BE2C (cell line): ENCODE data around the gene KIF25.

Source experiments
- DNase-seq: peaks from one replicate; pipeline ENCODE4 v3.0.0-alpha.2; 2020
- H3K27me3 ChIP-seq: fragments of 250-450 bp; sonication (Bioruptor Pico); 2 replicates; pipeline ENCODE4 v1.5.1; 2020; ENCODE audit warnings: mild to moderate bottlenecking
- H3K36me3 ChIP-seq: fragments of 250-450 bp; sonication (Bioruptor Pico); 2 replicates; pipeline ENCODE4 v1.5.1; 2020; ENCODE audit warnings: mild to moderate bottlenecking
- H3K4me1 ChIP-seq: fragments of 250-450 bp; sonication (Bioruptor Pico); 2 replicates; pipeline ENCODE4 v1.5.1; 2020
- H3K4me3 ChIP-seq: 2 replicates; pipeline ENCODE4 v1.5.1; 2011; ENCODE audit warnings: low read depth, low read length
- H3K9me3 ChIP-seq: fragments of 250-450 bp; sonication (Bioruptor Pico); 2 replicates; pipeline ENCODE4 v1.5.1; 2020
- CTCF ChIP-seq: IDR thresholded peaks from 2 replicates; pipeline ENCODE4 v1.5.1; 2012; ENCODE audit warnings: mild to moderate bottlenecking, low read depth, low read length

KIF25 gene

DNA sequence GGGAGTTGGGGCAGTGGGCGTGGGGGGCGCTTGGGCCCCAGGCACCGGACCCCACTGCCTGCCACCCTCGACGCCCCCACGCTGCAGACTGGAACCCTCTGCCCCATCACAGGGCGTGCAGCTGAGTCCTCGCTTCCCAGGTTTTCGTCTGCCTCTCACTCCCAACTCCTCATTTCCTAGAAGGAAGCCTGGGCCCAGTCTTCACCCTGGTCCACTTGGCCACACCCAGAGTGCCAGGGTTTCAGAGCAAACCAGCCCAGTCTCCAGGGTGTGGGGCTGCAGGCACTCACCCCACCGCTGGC is 51.2 kb downstream of the KIF25 start:
- H3K9me3 ChIP-seq: no peaks in the 10 kb centered on the region
- no peaks in the 10 kb centered on the region for H3K27me3 ChIP-seq
- no peak overlapping the region for H3K4me3 ChIP-seq
- TF ChIP-seq CTCF: no peak
- DNase-seq: no peak
- H3K4me1 ChIP-seq: no peaks in the 10 kb centered on the region
- no peaks in the 10 kb centered on the region for H3K36me3 ChIP-seq

GRCh38 chr6:168049277-168049676 is 51.8 kb downstream of the KIF25 start:
- no peaks in the 10 kb centered on the region for H3K9me3 ChIP-seq
- no peak for DNase-seq
- H3K4me1 ChIP-seq: no peaks in the 10 kb centered on the region
- H3K4me3 ChIP-seq: no peak overlapping the region
- H3K36me3 ChIP-seq: no peaks in the 10 kb centered on the region
- TF ChIP-seq CTCF: no peak
- H3K27me3 ChIP-seq: no peaks in the 10 kb centered on the region

GRCh38 chr6:168049706-168050224 is 52.3 kb downstream of the KIF25 start:
- no peak for TF ChIP-seq CTCF
- no peaks in the 10 kb centered on the region for H3K4me1 ChIP-seq
- no peak for DNase-seq
- no peak overlapping the region for H3K4me3 ChIP-seq
- H3K27me3 ChIP-seq: no peaks in the 10 kb centered on the region
- no peaks in the 10 kb centered on the region for H3K9me3 ChIP-seq
- no peaks in the 10 kb centered on the region for H3K36me3 ChIP-seq

GRCh38 chr6:168050225-168050880 is 52.9 kb downstream of the KIF25 start:
- no peaks in the 10 kb centered on the region for H3K9me3 ChIP-seq
- H3K36me3 ChIP-seq: no peaks in the 10 kb centered on the region
- DNase-seq: no peak
- H3K27me3 ChIP-seq: no peaks in the 10 kb centered on the region
- H3K4me3 ChIP-seq: no peak overlapping the region
- H3K4me1 ChIP-seq: no peaks in the 10 kb centered on the region
- TF ChIP-seq CTCF: no peak

DNA sequence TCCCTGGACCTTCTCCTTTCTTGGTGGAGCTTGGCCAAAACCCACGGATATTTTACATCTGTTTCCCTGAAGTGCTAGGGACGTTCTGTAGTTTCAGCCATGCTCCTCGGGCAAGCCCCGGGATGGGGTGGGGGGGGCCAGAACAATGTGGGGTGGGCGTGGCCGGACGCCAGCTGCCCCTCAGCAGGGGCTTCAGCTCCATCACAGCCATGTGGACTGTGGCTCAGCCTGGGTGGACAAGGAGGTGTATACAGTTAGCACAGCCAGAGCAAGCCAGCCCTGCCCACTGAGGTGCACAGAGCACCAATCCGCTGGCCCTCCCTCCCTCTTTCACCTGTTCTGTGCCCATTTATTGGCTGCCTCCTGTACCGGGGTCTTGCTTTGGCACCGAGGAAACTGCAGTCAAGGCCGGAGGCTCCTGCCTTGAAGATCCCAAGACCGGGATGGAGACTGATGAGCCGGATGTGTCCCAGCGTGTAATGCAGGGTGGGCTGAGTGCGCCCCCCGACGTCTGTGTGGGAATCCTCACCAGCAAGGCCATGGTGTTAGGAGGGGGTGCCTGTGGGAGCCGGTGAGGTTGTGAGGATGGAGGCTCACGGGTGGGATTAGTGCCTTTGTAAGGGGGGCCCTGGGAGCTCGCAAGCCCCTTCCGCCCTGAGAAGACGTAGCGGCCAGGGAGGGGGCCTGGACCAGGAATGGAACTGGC is 53.6 kb downstream of the KIF25 start:
- Histone ChIP-seq H3K4me1 (no peaks in the 10 kb centered on the region), H3K9me3 (no peaks in the 10 kb centered on the region), H3K36me3 (no peaks in the 10 kb centered on the region), H3K4me3 (no peak overlapping the region), H3K27me3 (no peaks in the 10 kb centered on the region)
- no peak for TF ChIP-seq CTCF
- no peak for DNase-seq

DNA sequence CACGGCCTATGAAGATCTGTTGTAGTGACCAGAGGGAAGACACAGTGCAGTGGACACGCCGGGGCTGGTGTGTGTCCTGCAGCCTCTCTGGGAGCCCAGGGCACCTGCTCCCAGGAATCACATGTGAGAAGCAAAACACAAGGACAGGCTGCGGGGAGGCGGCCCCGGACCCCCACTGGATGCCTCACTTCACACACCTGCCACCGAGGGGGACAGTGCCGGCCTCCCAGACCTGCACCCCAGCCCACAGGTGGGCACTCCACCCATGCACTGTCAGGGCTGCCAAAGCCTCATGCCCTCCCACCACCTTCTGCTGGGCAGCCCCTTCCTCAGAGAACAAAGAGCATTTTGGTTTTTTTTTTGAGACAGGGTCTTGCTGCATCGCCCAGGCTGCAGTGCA is 54.2 kb downstream of the KIF25 start:
- H3K4me1 ChIP-seq: no peaks in the 10 kb centered on the region
- no peaks in the 10 kb centered on the region for H3K36me3 ChIP-seq
- DNase-seq: no peak
- H3K27me3 ChIP-seq: no peaks in the 10 kb centered on the region
- H3K4me3 ChIP-seq: no peak overlapping the region
- TF ChIP-seq CTCF: no peak
- no peaks in the 10 kb centered on the region for H3K9me3 ChIP-seq
